NCI-H524 treated with DMSO at 0.1 percent for 48 hours (cell line): ENCODE results near the gene SELENOV.

Source experiments
- DNase-seq: peaks from one replicate; lab custom pipeline; 2025; lab: John Stamatoyannopoulos, UW

The SELENOV gene

DNA sequence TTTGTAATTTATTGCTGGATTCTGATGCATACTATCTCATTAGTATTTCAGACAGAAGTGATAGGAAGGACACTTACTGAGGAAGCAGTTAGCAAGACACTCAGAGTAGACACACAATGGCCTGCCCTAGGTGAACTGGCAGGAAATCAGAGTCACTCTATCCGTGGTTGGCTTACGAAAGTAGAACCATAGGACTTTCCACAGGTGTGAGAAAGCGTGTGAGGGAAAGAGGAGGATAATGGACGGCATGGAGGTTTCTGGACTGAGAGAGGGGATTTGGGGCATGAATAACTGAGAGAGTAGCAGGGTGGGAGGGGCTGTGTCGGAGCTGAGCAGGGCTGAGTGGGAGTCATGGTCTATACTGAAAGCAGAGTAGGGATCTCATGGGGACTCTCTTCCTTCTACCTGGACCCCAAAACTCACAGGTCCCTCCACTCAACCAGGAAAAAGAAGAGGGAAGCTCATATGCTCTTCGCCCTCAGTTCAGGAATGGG, 43.7 kb downstream of the SELENOV start:
- DNase-seq, result no peak

DNA sequence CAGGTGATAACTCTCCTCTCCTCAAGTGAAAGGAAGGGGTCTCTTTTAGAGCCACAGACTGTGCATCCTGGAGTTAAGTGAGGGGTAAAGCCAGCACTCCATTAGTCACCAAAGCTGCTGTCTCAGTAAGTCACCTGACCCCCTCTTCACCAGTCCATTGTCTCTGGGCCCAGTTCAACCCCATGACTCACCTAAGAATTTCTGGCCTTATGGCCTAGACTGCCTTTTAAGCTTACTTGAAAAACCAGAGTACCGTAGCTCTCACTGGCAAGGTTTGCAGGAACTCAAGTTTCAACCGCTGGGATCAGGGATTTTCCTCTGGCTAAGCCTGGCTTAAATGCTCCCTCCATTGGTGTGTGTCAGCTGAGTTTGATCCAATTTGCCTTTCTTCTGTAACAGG, 48.5 kb downstream of the SELENOV start:
- DNase-seq, result no peak

DNA sequence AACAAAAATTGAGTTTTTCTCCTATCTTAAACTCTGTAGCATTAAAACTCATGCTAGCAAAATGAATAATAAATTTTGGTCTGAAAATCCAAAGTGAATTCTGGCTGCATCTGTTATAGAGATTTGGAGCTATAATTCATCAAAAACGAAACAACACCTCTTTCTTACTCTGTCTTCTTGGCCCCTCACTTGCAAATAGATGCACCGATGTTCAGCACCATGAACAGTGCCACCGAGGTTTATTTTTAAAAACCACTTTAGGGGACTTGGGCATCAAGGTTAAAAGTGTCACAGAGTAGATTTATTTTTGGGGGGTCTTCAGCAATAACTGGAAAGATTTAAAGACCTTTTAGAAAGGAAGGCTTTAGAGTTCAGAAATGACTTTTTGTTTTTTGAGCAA, 51.1 kb downstream of the SELENOV start:
- no peak for DNase-seq

DNA sequence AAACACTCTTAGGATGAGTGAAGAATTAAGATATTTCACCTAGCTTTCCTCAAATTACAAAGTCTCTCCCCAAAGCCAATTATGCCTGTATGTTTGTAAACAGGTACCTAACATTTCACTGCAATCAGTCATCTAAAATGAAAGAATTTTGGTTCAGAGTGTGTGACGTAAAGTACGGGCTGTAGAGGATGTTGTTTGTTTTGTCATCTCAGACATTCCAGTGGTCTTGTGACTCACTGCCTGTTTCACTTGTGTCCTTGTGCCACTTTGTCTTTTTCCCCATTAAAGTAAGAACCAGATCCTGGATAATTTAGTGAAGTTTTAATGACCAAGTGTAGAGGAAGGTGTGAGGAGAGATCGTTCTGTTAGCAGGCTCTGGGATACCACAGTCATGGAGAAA, 53.7 kb downstream of the SELENOV start:
- DNase-seq, result no peak
